IMR-90 (cell line): ENCODE results near the gene BCL6. TPM values are rescaled to one million over a fixed set of nuclear protein-coding genes. Genes with fewer than 3 reads are reported as not detected.

Experiments
- ATAC-seq: fragments of 200-7000 bp; cut with Tn5 transposase; 2 replicates; pipeline ENCODE4 v1.9.1; 2020; ENCODE audit warnings: low read depth, mild to moderate bottlenecking, moderate library complexity
- BruUV-seq: library from RNA; stranded (reverse); fragments of 400-500 nt; replicated peaks from 2 replicates; lab custom pipeline; 2021; lab: Mats Ljungman, UMichigan
- CTCF ChIA-PET: fragments of 300-600 bp; formaldehyde crosslinking; extraction: SDS; loops from one replicate; lab custom pipeline; 2021; ENCODE audit warnings: antibody characterized with exemption; lab: Yijun Ruan, JAX
- POLR2A ChIA-PET: fragments of 300-600 bp; sonication (Branson Sonifier 250); formaldehyde crosslinking; loops from one replicate; lab custom pipeline; 2022; ENCODE audit warnings: antibody characterized with exemption; ENCODE audit not compliant: unreplicated experiment; lab: Charles Lee
- DNase-seq: peaks from one replicate; pipeline ENCODE4 v3.0.0; 2013
- H2AFZ ChIP-seq: replicated peaks from 2 replicates; pipeline ENCODE3; 2013; ENCODE audit warnings: low read length, mild to moderate bottlenecking; ENCODE audit not compliant: poor library complexity
- H2AK5ac ChIP-seq: 2 replicates; pipeline ENCODE4 v1.6.1; 2013; ENCODE audit warnings: low read depth, low read length, inconsistent platforms
- H2AK9ac ChIP-seq: replicated peaks from 2 replicates; pipeline ENCODE3; 2013; ENCODE audit warnings: mild to moderate bottlenecking, low read depth, low read length, moderate library complexity; ENCODE audit not compliant: poor library complexity
- H2BK120ac ChIP-seq: 2 replicates; pipeline ENCODE4 v1.6.1; 2013; ENCODE audit warnings: low read depth, low read length, inconsistent platforms
- H2BK15ac ChIP-seq: 3 replicates; pipeline ENCODE4 v1.6.1; 2013; ENCODE audit warnings: low read depth, low read length, inconsistent platforms
- H2BK20ac ChIP-seq: 2 replicates; pipeline ENCODE4 v1.6.1; 2013; ENCODE audit warnings: low read depth, mild to moderate bottlenecking, inconsistent platforms, low read length, moderate library complexity
- H2BK5ac ChIP-seq: 2 replicates; pipeline ENCODE4 v1.6.1; 2013; ENCODE audit warnings: mild to moderate bottlenecking, low read depth, low read length, inconsistent platforms; ENCODE audit not compliant: poor library complexity, severe bottlenecking
- H3K14ac ChIP-seq: replicated peaks from 2 replicates; pipeline ENCODE4 v1.6.1; 2013; ENCODE audit warnings: low read depth, low read length, inconsistent platforms
- H3K18ac ChIP-seq: 2 replicates; pipeline ENCODE4 v1.6.1; 2013; ENCODE audit warnings: low read depth, low read length, control low read depth
- H3K23ac ChIP-seq: 2 replicates; pipeline ENCODE4 v1.6.1; 2013; ENCODE audit warnings: low read depth, low read length, inconsistent platforms
- H3K27ac ChIP-seq: 2 replicates; pipeline ENCODE4 v1.5.1; 2013; ENCODE audit warnings: mild to moderate bottlenecking, control low read depth, low read length; ENCODE audit not compliant: insufficient read depth
- H3K27me3 ChIP-seq: 2 replicates; pipeline ENCODE4 v1.6.1; 2013; ENCODE audit warnings: low read length; ENCODE audit not compliant: control insufficient read depth, insufficient read depth
- H3K36me3 ChIP-seq: 2 replicates; pipeline ENCODE4 v1.6.1; 2013; ENCODE audit warnings: low read length, mixed read lengths; ENCODE audit not compliant: control insufficient read depth, insufficient read depth
- H3K4ac ChIP-seq: 2 replicates; pipeline ENCODE4 v1.6.1; 2013; ENCODE audit warnings: low read depth, low read length, inconsistent platforms
- H3K4me1 ChIP-seq: 2 replicates; pipeline ENCODE4 v1.6.1; 2013; ENCODE audit warnings: low read length, mixed read lengths; ENCODE audit not compliant: control insufficient read depth, insufficient read depth
- H3K4me2 ChIP-seq: 2 replicates; pipeline ENCODE4 v1.6.1; 2013; ENCODE audit warnings: low read depth, mild to moderate bottlenecking, control low read depth, low read length, moderate library complexity
- H3K4me3 ChIP-seq: 2 replicates; pipeline ENCODE4 v1.5.1; 2013; ENCODE audit warnings: low read depth, mild to moderate bottlenecking, control low read depth, low read length, moderate library complexity; ENCODE audit not compliant: insufficient read depth
- H3K56ac ChIP-seq: 2 replicates; pipeline ENCODE4 v1.6.1; 2013; ENCODE audit warnings: low read length, inconsistent platforms; ENCODE audit not compliant: insufficient read depth; ENCODE audit errors: extremely low read depth
- H3K79me1 ChIP-seq, 2 experiments: 2 replicates each; pipeline ENCODE4 v1.6.1; 2013; ENCODE audit warnings: low read length in 2 of 2, inconsistent platforms in 1 of 2, low read depth in 1 of 2
- H3K9ac ChIP-seq: 2 replicates; pipeline ENCODE4 v1.6.1; 2013; ENCODE audit warnings: low read depth, low read length, control low read depth
- H3K9me1 ChIP-seq: 2 replicates; pipeline ENCODE4 v1.6.1; 2013; ENCODE audit warnings: low read length, inconsistent platforms; ENCODE audit not compliant: insufficient read depth
- H3K9me3 ChIP-seq: 2 replicates; pipeline ENCODE4 v1.6.1; 2013; ENCODE audit warnings: low read length; ENCODE audit not compliant: control insufficient read depth, insufficient read depth
- H4K20me1 ChIP-seq: 2 replicates; pipeline ENCODE4 v1.6.1; 2013; ENCODE audit warnings: low read length, inconsistent platforms; ENCODE audit not compliant: insufficient read depth
- H4K5ac ChIP-seq: 2 replicates; pipeline ENCODE4 v1.6.1; 2013; ENCODE audit warnings: mild to moderate bottlenecking, low read depth, low read length, control low read depth
- H4K8ac ChIP-seq, 2 experiments: 2 replicates each; pipeline ENCODE4 v1.6.1; 2013; ENCODE audit warnings: low read depth in 2 of 2, low read length in 2 of 2, control low read depth in 1 of 2, inconsistent platforms in 1 of 2
- H4K91ac ChIP-seq: 2 replicates; pipeline ENCODE4 v1.6.1; 2013; ENCODE audit warnings: low read depth, low read length, inconsistent platforms; ENCODE audit not compliant: insufficient read depth
- BHLHE40 ChIP-seq: fragments of 150-350 bp; IDR thresholded peaks from 2 replicates; pipeline ENCODE4 v1.6.1; 2016; ENCODE audit warnings: mild to moderate bottlenecking, low read depth, low read length
- CEBPB ChIP-seq: IDR thresholded peaks from 2 replicates; pipeline ENCODE4 v1.6.1; 2012; ENCODE audit warnings: low read depth, low read length, improper control_type of control experiment
- CHD1 ChIP-seq: IDR thresholded peaks from 2 replicates; pipeline ENCODE4 v1.6.1; 2012; ENCODE audit warnings: low read depth, low read length, improper control_type of control experiment
- CTCF ChIP-seq: conservative IDR thresholded peaks from 2 replicates; pipeline ENCODE4 v1.5.1; 2012; ENCODE audit warnings: mild to moderate bottlenecking, low read depth, low read length, improper control_type of control experiment
- ELK1 ChIP-seq: fragments of 150-350 bp; IDR thresholded peaks from 2 replicates; pipeline ENCODE4 v1.6.1; 2016; ENCODE audit warnings: low read depth, mild to moderate bottlenecking, low read length, moderate library complexity, borderline replicate concordance
- FOS ChIP-seq: fragments of 150-350 bp; IDR thresholded peaks from 2 replicates; pipeline ENCODE4 v1.6.1; 2016; ENCODE audit warnings: low read depth, low read length
- MAFK ChIP-seq: IDR thresholded peaks from 2 replicates; pipeline ENCODE4 v1.6.1; 2012; ENCODE audit warnings: low read depth, low read length, improper control_type of control experiment
- MAZ ChIP-seq: IDR thresholded peaks from 2 replicates; pipeline ENCODE4 v1.6.1; 2012; ENCODE audit warnings: low read depth, mild to moderate bottlenecking, low read length, improper control_type of control experiment, moderate library complexity, borderline replicate concordance
- MXI1 ChIP-seq: IDR thresholded peaks from 2 replicates; pipeline ENCODE4 v1.6.1; 2012; ENCODE audit warnings: low read depth, mild to moderate bottlenecking, low read length, moderate library complexity, borderline replicate concordance
- NFE2L2 ChIP-seq: fragments of 150-350 bp; IDR thresholded peaks from 2 replicates; pipeline ENCODE4 v1.6.1; 2016; ENCODE audit warnings: low read depth, mild to moderate bottlenecking, low read length
- POLR2A ChIP-seq: IDR thresholded peaks from 2 replicates; pipeline ENCODE4 v1.6.1; 2012; ENCODE audit warnings: mild to moderate bottlenecking, low read depth, low read length
- RAD21 ChIP-seq: IDR thresholded peaks from 2 replicates; pipeline ENCODE4 v1.6.1; 2012; ENCODE audit warnings: low read length, improper control_type of control experiment
- RCOR1 ChIP-seq: IDR thresholded peaks from 2 replicates; pipeline ENCODE4 v1.6.1; 2012; ENCODE audit warnings: mild to moderate bottlenecking, low read length, improper control_type of control experiment; ENCODE audit not compliant: insufficient replicate concordance
- RFX5 ChIP-seq: IDR thresholded peaks from 2 replicates; pipeline ENCODE4 v1.8.0; 2012; ENCODE audit warnings: low read depth, mild to moderate bottlenecking, low read length, moderate library complexity
- SMC3 ChIP-seq: fragments of 150-350 bp; IDR thresholded peaks from 2 replicates; pipeline ENCODE4 v1.6.1; 2016; ENCODE audit warnings: low read depth, mild to moderate bottlenecking, antibody characterized with exemption, low read length, moderate library complexity
- USF2 ChIP-seq: fragments of 150-350 bp; IDR thresholded peaks from 2 replicates; pipeline ENCODE4 v1.6.1; 2017; ENCODE audit warnings: mild to moderate bottlenecking, antibody characterized with exemption, low read length, low read depth
- WGBS, 2 experiments: methylation state at CpG; one replicate each; pipeline versions ENCODE4 v1.1.5 to v1.1.7; 2013; ENCODE audit warnings: missing lambda C conversion rate in 2 of 2; ENCODE audit not compliant: insufficient read length in 1 of 2; ENCODE audit errors: extremely low coverage in 2 of 2; 5-methylcytosine and 5-hydroxymethylcytosine counted together
- dilution Hi-C: fragments of 300-500 bp; cut with HindIII; formaldehyde crosslinking; loops from one replicate; pipeline ENCODE4 v1.14.3; 2018; ENCODE audit warnings: low sequenced_read_pairs; ENCODE audit not compliant: unreplicated experiment
- in situ Hi-C: fragments of 300-500 bp; cut with MboI; formaldehyde crosslinking; loops from 3 replicates; pipeline ENCODE4 v1.14.3; 2019; ENCODE audit warnings: low sequenced_read_pairs, inconsistent platforms, mixed read lengths
- intact Hi-C: fragments of 100-400 bp; cut with micrococcal nuclease; formaldehyde crosslinking; loops from 2 replicates; pipeline ENCODE4 v1.10.0; 2022
- polyA plus RNA-seq, 3 experiments: library from polyadenylated mRNA; depleted of rRNA; stranded (reverse); fragments of >200 nt; gene quantifications; 2 replicates each; pipeline ENCODE4 v1.2.3, GENCODE V29; 2012; ENCODE audit warnings: low replicate concordance in 1 of 3
- total RNA-seq: library from RNA; depleted of rRNA; stranded (reverse); fragments of >200 nt; gene quantifications from 2 replicates; pipeline ENCODE4 v1.2.3, GENCODE V29; 2012

The BCL6 gene
- total and polyA plus RNA-seq, 2 of the 4 experiments (the other 2 are of a cell fraction): 19.7 to 22.6 TPM

GRCh38 chr3:187693431-187693830 is 51.8 kb downstream of the BCL6 start:
- Histone ChIP-seq H3K4ac (no peak overlapping the region), H2BK5ac (no peak overlapping the region), H2BK20ac (no peak overlapping the region), H2AFZ (no peak overlapping the region), H2AK9ac (no peak overlapping the region), H3K4me2 (no peak overlapping the region), H3K9me1 (no peaks in the 10 kb centered on the region), H3K27me3 (peaks cover 12% of the 10 kb centered on the region), H4K20me1 (no peaks in the 10 kb centered on the region), H4K91ac (no peak overlapping the region), H3K14ac (no peak overlapping the region), H3K4me3 (no peak overlapping the region), H3K9ac (no peak overlapping the region), H2BK15ac (no peak overlapping the region), H3K27ac (no peak overlapping the region), H3K18ac (no peak overlapping the region), H3K36me3 (no peaks in the 10 kb centered on the region), H3K9me3 (no peaks in the 10 kb centered on the region), H4K5ac (no peak overlapping the region), H3K56ac (no peak overlapping the region), H3K79me1 (no peaks in the 10 kb centered on the region), H2AK5ac (no peak overlapping the region), H3K23ac (no peak overlapping the region), H3K4me1 (no peaks in the 10 kb centered on the region), H2BK120ac (no peak overlapping the region), H4K8ac (no peak overlapping the region)
- BruUV-seq: no TSS peak
- no CpG with 5 or more reads among the region's 1 CpG for WGBS, 2 experiments
- intact Hi-C loops (no loop called here), in situ Hi-C loops (no loop called here), dilution Hi-C loops (loop anchor here (25.0 kb wide), 2 partner anchors 381 to 481 kb away; no protein-coding TSS in a partner anchor)
- CTCF ChIA-PET: no interaction called here
- POLR2A ChIA-PET: no interaction called here
- ATAC-seq (no peak), DNase-seq (no peak)
- TF ChIP-seq MAZ (no peak), RFX5 (no peak), CTCF (no peak), ELK1 (no peak), USF2 (no peak), MXI1 (no peak), CEBPB (no peak), MAFK (no peak), SMC3 (no peak), CHD1 (no peak), NFE2L2 (no peak), RAD21 (no peak), POLR2A (no peak), FOS (no peak), RCOR1 (no peak), BHLHE40 (no peak)
